HG02571 (cell line): ENCODE results near the gene PRKAG3.

Source experiments
- ATAC-seq: cut with Tn5 transposase; IDR thresholded peaks from one replicate; pipeline ENCODE4 v1.9.1; 2021; ENCODE audit warnings: mild to moderate bottlenecking, moderate library complexity; ENCODE audit not compliant: unreplicated experiment

PRKAG3 gene

GRCh38 chr2:218815649-218816048 is 16.0 kb downstream of the PRKAG3 start:
- ATAC-seq = no peak

GRCh38 chr2:218815244-218815637 is 16.4 kb downstream of the PRKAG3 start:
- no peak for ATAC-seq

- ATAC-seq = no peak
These were observed 16.9 kb downstream of the PRKAG3 start for GRCh38 chr2:218814540-218815243.

GRCh38 chr2:218813771-218814460 is 17.7 kb downstream of the PRKAG3 start:
- no peak for ATAC-seq

GRCh38 chr2:218812861-218813260 is 18.7 kb downstream of the PRKAG3 start:
- ATAC-seq = no peak

- ATAC-seq = no peak
These were observed 19.3 kb downstream of the PRKAG3 start for GRCh38 chr2:218812096-218812815.

GRCh38 chr2:218811382-218811781 is 20.2 kb downstream of the PRKAG3 start:
- no peak for ATAC-seq

GRCh38 chr2:218810256-218810655 is 21.3 kb downstream of the PRKAG3 start:
- no peak for ATAC-seq

GRCh38 chr2:218809515-218809914 is 22.1 kb downstream of the PRKAG3 start:
- ATAC-seq = no peak

GRCh38 chr2:218807626-218808025 is 24.0 kb downstream of the PRKAG3 start:
- no peak for ATAC-seq

- no peak for ATAC-seq
These were observed 25.1 kb downstream of the PRKAG3 start for GRCh38 chr2:218806346-218806978.

GRCh38 chr2:218805627-218806026 is 26.0 kb downstream of the PRKAG3 start:
- no peak for ATAC-seq

- ATAC-seq = no peak
These were observed 26.8 kb downstream of the PRKAG3 start for GRCh38 chr2:218804817-218805216.

GRCh38 chr2:218802386-218802994 is 29.1 kb downstream of the PRKAG3 start:
- ATAC-seq = no peak

GRCh38 chr2:218799990-218800389 is 31.6 kb downstream of the PRKAG3 start:
- ATAC-seq = no peak

- no peak for ATAC-seq
These were observed 32.7 kb downstream of the PRKAG3 start for GRCh38 chr2:218798767-218799504.

- no peak for ATAC-seq
These were observed 34.9 kb downstream of the PRKAG3 start for GRCh38 chr2:218796691-218797090.

GRCh38 chr2:218792433-218792832 is 39.2 kb downstream of the PRKAG3 start:
- no peak for ATAC-seq

GRCh38 chr2:218788529-218789255 is 42.9 kb downstream of the PRKAG3 start:
- no peak for ATAC-seq

GRCh38 chr2:218786133-218786532 is 45.5 kb downstream of the PRKAG3 start:
- ATAC-seq = no peak
